NT2/D1 (cell line): Measurements from ENCODE around the gene BID.

Experiments
- SUZ12 ChIP-seq: IDR thresholded peaks from 2 replicates; pipeline ENCODE4 v1.6.1; 2011; ENCODE audit not compliant: insufficient read length, insufficient read depth; ENCODE audit errors: extremely low read depth
- YY1 ChIP-seq: IDR thresholded peaks from 2 replicates; pipeline ENCODE4 v1.6.1; 2011; ENCODE audit not compliant: insufficient read length, insufficient read depth

DNA sequence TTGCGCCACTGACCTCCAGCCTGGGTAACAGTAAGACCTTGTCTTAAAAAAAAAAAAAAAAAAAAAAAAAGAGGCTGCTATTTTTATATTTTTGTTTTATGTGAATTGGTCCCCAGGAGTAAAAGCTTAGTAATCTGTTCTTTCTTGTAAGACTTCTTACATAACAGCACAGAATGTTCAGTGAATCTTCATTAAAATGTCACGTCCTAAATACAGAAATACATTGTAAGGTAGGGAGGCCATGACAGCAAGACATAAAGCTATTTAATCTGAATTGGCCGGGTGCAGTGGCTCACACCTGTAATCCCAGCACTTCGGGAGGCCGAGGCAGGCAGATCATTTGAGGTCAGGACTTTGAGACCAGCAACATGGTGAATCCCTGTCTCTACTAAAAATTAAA is 64.2 kb downstream of the BID start:
- TF ChIP-seq YY1 (no peak), SUZ12 (no peak)
